ENCODE results near the gene ZBTB6. TPM values are rescaled to one million over a fixed set of nuclear protein-coding genes. Genes with fewer than 3 reads are reported as not detected.

The ZBTB6 gene
- total and polyA plus RNA-seq, 2 of the 13 experiments (the other 11 are each of a cell fraction or from before 2014, with no cell fraction given) = 3.7 to 7.1 TPM

DNA sequence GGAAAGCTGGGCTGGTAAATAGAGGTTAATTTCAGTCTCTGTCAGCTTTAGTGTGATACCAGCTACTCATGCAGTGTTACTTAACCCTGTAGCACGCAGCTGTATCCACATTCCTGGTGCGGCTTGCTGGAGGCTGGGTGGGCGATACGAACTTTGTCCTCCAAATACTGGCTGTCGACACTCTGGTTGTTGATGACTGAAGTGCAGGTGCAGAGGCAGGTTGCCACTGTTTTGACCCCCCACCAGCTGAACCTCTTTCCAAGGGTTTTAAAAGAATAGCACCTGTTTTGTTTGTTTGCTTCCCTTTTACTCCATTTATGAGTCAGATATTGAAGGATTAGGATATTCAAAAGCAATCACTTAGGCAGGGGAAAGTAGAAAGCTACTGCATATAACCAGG lies 23.3 kb upstream of the ZBTB6 start (continued):
- TF ChIP-seq, protein P1, sequence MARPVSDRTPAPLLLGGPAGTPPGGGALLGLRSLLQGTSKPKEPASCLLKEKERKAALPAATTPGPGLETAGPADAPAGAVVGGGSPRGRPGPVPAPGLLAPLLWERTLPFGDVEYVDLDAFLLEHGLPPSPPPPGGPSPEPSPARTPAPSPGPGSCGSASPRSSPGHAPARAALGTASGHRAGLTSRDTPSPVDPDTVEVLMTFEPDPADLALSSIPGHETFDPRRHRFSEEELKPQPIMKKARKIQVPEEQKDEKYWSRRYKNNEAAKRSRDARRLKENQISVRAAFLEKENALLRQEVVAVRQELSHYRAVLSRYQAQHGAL (CRISPR knock-in tag; IDR thresholded peaks at IDR 0.05; ENCODE audit: not compliant biosample characterization) = no peak
- TF ChIP-seq CC2D1A (CRISPR knock-in tag; IDR thresholded peaks at IDR 0.05) (no peak), ZNF44 (CRISPR knock-in tag; IDR thresholded peaks at IDR 0.05) (no peak), ASH2L (IDR thresholded peaks at IDR 0.05; ENCODE audit: insufficient read length, low read depth, low read length) (peak; percentile 72), HDAC2 (CRISPR knock-in tag; IDR thresholded peaks at IDR 0.05) (peak; percentile 78; the same call in 1 of the 2 replicates), ZNF605 (CRISPR knock-in tag; IDR thresholded peaks at IDR 0.05) (0 out of 2 replicates have a peak, but pooled peaks have one; percentile 37), TOE1 (CRISPR knock-in tag; IDR thresholded peaks at IDR 0.05) (no peak), ZNF335 (CRISPR knock-in tag; IDR thresholded peaks at IDR 0.05) (no peak)
- TF ChIP-seq, protein P2, sequence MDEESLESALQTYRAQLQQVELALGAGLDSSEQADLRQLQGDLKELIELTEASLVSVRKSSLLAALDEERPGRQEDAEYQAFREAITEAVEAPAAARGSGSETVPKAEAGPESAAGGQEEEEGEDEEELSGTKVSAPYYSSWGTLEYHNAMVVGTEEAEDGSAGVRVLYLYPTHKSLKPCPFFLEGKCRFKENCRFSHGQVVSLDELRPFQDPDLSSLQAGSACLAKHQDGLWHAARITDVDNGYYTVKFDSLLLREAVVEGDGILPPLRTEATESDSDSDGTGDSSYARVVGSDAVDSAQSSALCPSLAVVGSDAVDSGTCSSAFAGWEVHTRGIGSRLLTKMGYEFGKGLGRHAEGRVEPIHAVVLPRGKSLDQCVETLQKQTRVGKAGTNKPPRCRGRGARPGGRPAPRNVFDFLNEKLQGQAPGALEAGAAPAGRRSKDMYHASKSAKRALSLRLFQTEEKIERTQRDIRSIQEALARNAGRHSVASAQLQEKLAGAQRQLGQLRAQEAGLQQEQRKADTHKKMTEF (CRISPR knock-in tag; IDR thresholded peaks at IDR 0.05) = 0 out of 2 replicates have a peak, but pooled peaks have one; percentile 38
- TF ChIP-seq, protein P3, sequence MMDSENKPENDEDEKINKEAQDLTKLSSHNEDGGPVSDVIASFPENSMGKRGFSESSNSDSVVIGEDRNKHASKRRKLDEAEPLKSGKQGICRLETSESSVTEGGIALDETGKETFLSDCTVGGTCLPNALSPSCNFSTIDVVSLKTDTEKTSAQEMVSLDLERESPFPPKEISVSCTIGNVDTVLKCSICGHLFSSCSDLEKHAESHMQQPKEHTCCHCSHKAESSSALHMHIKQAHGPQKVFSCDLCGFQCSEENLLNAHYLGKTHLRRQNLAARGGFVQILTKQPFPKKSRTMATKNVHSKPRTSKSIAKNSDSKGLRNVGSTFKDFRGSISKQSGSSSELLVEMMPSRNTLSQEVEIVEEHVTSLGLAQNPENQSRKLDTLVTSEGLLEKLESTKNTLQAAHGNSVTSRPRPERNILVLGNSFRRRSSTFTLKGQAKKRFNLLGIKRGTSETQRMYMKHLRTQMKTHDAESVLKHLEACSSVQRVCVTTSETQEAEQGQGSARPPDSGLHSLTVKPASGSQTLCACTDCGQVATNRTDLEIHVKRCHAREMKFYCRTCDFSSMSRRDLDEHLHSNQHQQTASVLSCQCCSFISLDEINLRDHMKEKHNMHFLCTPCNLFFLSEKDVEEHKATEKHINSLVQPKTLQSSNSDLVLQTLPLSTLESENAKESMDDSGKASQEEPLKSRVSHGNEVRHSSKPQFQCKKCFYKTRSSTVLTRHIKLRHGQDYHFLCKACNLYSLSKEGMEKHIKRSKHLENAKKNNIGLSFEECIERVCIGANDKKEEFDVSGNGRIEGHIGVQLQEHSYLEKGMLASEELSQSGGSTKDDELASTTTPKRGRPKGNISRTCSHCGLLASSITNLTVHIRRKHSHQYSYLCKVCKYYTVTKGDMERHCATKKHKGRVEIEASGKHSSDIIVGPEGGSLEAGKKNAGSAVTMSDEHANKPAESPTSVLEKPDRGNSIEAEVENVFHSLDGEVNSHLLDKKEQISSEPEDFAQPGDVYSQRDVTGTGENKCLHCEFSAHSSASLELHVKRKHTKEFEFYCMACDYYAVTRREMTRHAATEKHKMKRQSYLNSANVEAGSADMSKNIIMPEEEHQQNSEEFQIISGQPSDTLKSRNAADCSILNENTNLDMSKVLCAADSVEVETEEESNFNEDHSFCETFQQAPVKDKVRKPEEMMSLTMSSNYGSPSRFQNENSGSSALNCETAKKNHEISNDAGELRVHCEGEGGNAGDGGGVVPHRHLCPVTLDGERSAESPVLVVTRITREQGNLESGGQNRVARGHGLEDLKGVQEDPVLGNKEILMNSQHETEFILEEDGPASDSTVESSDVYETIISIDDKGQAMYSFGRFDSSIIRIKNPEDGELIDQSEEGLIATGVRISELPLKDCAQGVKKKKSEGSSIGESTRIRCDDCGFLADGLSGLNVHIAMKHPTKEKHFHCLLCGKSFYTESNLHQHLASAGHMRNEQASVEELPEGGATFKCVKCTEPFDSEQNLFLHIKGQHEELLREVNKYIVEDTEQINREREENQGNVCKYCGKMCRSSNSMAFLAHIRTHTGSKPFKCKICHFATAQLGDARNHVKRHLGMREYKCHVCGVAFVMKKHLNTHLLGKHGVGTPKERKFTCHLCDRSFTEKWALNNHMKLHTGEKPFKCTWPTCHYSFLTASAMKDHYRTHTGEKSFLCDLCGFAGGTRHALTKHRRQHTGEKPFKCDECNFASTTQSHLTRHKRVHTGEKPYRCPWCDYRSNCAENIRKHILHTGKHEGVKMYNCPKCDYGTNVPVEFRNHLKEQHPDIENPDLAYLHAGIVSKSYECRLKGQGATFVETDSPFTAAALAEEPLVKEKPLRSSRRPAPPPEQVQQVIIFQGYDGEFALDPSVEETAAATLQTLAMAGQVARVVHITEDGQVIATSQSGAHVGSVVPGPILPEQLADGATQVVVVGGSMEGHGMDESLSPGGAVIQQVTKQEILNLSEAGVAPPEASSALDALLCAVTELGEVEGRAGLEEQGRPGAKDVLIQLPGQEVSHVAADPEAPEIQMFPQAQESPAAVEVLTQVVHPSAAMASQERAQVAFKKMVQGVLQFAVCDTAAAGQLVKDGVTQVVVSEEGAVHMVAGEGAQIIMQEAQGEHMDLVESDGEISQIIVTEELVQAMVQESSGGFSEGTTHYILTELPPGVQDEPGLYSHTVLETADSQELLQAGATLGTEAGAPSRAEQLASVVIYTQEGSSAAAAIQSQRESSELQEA (CRISPR knock-in tag; IDR thresholded peaks at IDR 0.05; ENCODE audit: not compliant biosample characterization) = no peak
- TF ChIP-seq, protein P4, sequence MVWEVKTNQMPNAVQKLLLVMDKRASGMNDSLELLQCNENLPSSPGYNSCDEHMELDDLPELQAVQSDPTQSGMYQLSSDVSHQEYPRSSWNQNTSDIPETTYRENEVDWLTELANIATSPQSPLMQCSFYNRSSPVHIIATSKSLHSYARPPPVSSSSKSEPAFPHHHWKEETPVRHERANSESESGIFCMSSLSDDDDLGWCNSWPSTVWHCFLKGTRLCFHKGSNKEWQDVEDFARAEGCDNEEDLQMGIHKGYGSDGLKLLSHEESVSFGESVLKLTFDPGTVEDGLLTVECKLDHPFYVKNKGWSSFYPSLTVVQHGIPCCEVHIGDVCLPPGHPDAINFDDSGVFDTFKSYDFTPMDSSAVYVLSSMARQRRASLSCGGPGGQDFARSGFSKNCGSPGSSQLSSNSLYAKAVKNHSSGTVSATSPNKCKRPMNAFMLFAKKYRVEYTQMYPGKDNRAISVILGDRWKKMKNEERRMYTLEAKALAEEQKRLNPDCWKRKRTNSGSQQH (CRISPR knock-in tag; IDR thresholded peaks at IDR 0.05; ENCODE audit: low read depth) = no peak
- TF ChIP-seq, protein P5, sequence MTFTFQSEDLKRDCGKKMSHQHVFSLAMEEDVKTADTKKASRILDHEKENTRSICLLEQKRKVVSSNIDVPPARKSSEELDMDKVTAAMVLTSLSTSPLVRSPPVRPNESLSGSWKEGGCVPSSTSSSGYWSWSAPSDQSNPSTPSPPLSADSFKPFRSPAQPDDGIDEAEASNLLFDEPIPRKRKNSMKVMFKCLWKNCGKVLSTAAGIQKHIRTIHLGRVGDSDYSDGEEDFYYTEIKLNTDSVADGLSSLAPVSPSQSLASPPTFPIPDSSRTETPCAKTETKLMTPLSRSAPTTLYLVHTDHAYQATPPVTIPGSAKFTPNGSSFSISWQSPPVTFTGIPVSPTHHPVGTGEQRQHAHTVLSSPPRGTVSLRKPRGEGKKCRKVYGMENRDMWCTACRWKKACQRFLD (CRISPR knock-in tag; IDR thresholded peaks at IDR 0.05; ENCODE audit: borderline replicate concordance) = no peak
- TF ChIP-seq, protein P6, sequence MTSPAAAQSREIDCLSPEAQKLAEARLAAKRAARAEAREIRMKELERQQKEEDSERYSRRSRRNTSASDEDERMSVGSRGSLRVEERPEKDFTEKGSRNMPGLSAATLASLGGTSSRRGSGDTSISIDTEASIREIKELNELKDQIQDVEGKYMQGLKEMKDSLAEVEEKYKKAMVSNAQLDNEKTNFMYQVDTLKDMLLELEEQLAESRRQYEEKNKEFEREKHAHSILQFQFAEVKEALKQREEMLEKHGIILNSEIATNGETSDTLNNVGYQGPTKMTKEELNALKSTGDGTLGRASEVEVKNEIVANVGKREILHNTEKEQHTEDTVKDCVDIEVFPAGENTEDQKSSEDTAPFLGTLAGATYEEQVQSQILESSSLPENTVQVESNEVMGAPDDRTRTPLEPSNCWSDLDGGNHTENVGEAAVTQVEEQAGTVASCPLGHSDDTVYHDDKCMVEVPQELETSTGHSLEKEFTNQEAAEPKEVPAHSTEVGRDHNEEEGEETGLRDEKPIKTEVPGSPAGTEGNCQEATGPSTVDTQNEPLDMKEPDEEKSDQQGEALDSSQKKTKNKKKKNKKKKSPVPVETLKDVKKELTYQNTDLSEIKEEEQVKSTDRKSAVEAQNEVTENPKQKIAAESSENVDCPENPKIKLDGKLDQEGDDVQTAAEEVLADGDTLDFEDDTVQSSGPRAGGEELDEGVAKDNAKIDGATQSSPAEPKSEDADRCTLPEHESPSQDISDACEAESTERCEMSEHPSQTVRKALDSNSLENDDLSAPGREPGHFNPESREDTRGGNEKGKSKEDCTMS (CRISPR knock-in tag; conservative IDR thresholded peaks at IDR 0.05) = no peak

All from HepG2 (cell line).